ENCODE data around the gene DDR2. TPM values are rescaled to one million over a fixed set of nuclear protein-coding genes. Genes with fewer than 3 reads are reported as not detected.

Gene DDR2
- 34.0 and 55.4 TPM in 2 replicates for polyA plus RNA-seq (2012; rRNA removed)
- 33.4 and 38.8 TPM in 2 replicates for polyA plus RNA-seq (2012; cell fraction: cytosol; rRNA removed)
- polyA plus RNA-seq (2012; cell fraction: nucleus; rRNA removed) = 36.1 and 68.2 TPM in 2 replicates

DNA sequence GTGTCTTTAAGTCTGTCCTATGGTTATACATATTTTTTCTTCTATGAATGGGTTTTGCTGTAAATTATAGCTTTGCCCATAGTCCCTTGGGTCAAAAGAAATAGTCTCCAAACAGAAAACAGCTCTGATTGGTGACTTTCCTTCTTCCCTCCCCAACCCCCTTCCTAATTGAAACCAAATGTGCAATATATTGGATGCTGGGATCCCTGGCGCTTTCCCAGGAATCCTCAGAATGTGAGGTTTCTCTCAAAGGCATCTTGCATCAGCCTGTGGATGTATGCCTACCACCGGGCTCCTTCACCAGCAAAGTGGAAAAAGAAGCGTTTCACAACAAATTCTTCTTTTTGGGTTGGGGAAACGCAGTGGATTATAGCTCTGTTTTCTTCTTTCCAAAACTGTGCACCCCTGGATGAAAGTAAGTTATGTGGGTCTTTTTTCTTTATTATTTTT, at the start of gene DDR2:
Gene DDR2 (plus strand): TSS at position 248 of the 450 bp plus-strand sequence. CDS start 86,600 bp downstream, outside the sequence.
- H3K9me3 ChIP-seq = no peaks in the 10 kb centered on the region
- TF ChIP-seq JUND (IDR thresholded peaks at IDR 0.05) = peak; percentile 51
- TF ChIP-seq, protein P1, sequence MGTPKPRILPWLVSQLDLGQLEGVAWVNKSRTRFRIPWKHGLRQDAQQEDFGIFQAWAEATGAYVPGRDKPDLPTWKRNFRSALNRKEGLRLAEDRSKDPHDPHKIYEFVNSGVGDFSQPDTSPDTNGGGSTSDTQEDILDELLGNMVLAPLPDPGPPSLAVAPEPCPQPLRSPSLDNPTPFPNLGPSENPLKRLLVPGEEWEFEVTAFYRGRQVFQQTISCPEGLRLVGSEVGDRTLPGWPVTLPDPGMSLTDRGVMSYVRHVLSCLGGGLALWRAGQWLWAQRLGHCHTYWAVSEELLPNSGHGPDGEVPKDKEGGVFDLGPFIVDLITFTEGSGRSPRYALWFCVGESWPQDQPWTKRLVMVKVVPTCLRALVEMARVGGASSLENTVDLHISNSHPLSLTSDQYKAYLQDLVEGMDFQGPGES (IDR thresholded peaks at IDR 0.05; ENCODE audit: low read depth, low read length) = no peak; the same call in 1 of the 2 replicates
- TF ChIP-seq, protein P2, sequence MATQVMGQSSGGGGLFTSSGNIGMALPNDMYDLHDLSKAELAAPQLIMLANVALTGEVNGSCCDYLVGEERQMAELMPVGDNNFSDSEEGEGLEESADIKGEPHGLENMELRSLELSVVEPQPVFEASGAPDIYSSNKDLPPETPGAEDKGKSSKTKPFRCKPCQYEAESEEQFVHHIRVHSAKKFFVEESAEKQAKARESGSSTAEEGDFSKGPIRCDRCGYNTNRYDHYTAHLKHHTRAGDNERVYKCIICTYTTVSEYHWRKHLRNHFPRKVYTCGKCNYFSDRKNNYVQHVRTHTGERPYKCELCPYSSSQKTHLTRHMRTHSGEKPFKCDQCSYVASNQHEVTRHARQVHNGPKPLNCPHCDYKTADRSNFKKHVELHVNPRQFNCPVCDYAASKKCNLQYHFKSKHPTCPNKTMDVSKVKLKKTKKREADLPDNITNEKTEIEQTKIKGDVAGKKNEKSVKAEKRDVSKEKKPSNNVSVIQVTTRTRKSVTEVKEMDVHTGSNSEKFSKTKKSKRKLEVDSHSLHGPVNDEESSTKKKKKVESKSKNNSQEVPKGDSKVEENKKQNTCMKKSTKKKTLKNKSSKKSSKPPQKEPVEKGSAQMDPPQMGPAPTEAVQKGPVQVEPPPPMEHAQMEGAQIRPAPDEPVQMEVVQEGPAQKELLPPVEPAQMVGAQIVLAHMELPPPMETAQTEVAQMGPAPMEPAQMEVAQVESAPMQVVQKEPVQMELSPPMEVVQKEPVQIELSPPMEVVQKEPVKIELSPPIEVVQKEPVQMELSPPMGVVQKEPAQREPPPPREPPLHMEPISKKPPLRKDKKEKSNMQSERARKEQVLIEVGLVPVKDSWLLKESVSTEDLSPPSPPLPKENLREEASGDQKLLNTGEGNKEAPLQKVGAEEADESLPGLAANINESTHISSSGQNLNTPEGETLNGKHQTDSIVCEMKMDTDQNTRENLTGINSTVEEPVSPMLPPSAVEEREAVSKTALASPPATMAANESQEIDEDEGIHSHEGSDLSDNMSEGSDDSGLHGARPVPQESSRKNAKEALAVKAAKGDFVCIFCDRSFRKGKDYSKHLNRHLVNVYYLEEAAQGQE (IDR thresholded peaks at IDR 0.05; ENCODE audit: low read depth, low read length) = peak; percentile 77; the same call in 1 of the 2 replicates
- no peak for TF ChIP-seq FOXM1 (IDR thresholded peaks at IDR 0.05; ENCODE audit: low read depth)
- TF ChIP-seq MEF2A (IDR thresholded peaks at IDR 0.05; ENCODE audit: borderline replicate concordance, low read depth) = no peak; the same call in 1 of the 2 replicates
- no peak for TF ChIP-seq YY1 (IDR thresholded peaks at IDR 0.05; ENCODE audit: low read depth)
- TF ChIP-seq ELF1 (IDR thresholded peaks at IDR 0.05) = peak; percentile 9; the same call in 1 of the 2 replicates
- no peak for TF ChIP-seq EZH2phosphoT487 (IDR thresholded peaks at IDR 0.05; ENCODE audit: borderline replicate concordance, low read depth)
- TF ChIP-seq SIN3A (IDR thresholded peaks at IDR 0.05; ENCODE audit: borderline replicate concordance, low read depth, low read length) = peak; percentile 94
- TF ChIP-seq, protein P3, sequence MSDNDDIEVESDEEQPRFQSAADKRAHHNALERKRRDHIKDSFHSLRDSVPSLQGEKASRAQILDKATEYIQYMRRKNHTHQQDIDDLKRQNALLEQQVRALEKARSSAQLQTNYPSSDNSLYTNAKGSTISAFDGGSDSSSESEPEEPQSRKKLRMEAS (IDR thresholded peaks at IDR 0.05; ENCODE audit: low read depth) = peak; percentile 82
- peak; percentile 97 for TF ChIP-seq TAF1 (IDR thresholded peaks at IDR 0.05; ENCODE audit: borderline replicate concordance, low read depth, low read length)
- TF ChIP-seq TCF12 (IDR thresholded peaks at IDR 0.05) = peak; percentile 99
- peak; percentile 93 for TF ChIP-seq CHD2 (IDR thresholded peaks at IDR 0.05; ENCODE audit: low read length, partially characterized antibody)
- TF ChIP-seq, protein P4, sequence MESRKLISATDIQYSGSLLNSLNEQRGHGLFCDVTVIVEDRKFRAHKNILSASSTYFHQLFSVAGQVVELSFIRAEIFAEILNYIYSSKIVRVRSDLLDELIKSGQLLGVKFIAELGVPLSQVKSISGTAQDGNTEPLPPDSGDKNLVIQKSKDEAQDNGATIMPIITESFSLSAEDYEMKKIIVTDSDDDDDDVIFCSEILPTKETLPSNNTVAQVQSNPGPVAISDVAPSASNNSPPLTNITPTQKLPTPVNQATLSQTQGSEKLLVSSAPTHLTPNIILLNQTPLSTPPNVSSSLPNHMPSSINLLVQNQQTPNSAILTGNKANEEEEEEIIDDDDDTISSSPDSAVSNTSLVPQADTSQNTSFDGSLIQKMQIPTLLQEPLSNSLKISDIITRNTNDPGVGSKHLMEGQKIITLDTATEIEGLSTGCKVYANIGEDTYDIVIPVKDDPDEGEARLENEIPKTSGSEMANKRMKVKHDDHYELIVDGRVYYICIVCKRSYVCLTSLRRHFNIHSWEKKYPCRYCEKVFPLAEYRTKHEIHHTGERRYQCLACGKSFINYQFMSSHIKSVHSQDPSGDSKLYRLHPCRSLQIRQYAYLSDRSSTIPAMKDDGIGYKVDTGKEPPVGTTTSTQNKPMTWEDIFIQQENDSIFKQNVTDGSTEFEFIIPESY (IDR thresholded peaks at IDR 0.05; ENCODE audit: borderline replicate concordance, low read depth) = peak; percentile 44; the same call in 1 of the 2 replicates
- no peak for TF ChIP-seq RAD21 (IDR thresholded peaks at IDR 0.05; ENCODE audit: low read length)
- TF ChIP-seq NRF1 (IDR thresholded peaks at IDR 0.05; ENCODE audit: low read depth, low read length) = no peak
- TF ChIP-seq, protein P5, sequence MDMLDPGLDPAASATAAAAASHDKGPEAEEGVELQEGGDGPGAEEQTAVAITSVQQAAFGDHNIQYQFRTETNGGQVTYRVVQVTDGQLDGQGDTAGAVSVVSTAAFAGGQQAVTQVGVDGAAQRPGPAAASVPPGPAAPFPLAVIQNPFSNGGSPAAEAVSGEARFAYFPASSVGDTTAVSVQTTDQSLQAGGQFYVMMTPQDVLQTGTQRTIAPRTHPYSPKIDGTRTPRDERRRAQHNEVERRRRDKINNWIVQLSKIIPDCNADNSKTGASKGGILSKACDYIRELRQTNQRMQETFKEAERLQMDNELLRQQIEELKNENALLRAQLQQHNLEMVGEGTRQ (IDR thresholded peaks at IDR 0.05; ENCODE audit: borderline replicate concordance, low read depth, low read length) = no peak
- peak; percentile 87 for TF ChIP-seq TEAD4 (IDR thresholded peaks at IDR 0.05; ENCODE audit: borderline replicate concordance, insufficient read depth)
- TF ChIP-seq FOXJ3 (CRISPR knock-in tag; IDR thresholded peaks at IDR 0.05) = no peak
- TF ChIP-seq NFIC (IDR thresholded peaks at IDR 0.05; ENCODE audit: borderline replicate concordance) = peak; percentile 85
- no peak for TF ChIP-seq GATA2 (CRISPR knock-in tag; IDR thresholded peaks at IDR 0.05)
- peak; percentile 72; the same call in 1 of the 2 replicates for TF ChIP-seq RXRA (IDR thresholded peaks at IDR 0.05; ENCODE audit: borderline replicate concordance, low read depth)
- TF ChIP-seq POLR2AphosphoS5 (IDR thresholded peaks at IDR 0.05; ENCODE audit: low read depth, low read length) = peak; percentile 98
- TF ChIP-seq RCOR1 (IDR thresholded peaks at IDR 0.05; ENCODE audit: low read length) = peak; percentile 73
- TF ChIP-seq, protein P6, sequence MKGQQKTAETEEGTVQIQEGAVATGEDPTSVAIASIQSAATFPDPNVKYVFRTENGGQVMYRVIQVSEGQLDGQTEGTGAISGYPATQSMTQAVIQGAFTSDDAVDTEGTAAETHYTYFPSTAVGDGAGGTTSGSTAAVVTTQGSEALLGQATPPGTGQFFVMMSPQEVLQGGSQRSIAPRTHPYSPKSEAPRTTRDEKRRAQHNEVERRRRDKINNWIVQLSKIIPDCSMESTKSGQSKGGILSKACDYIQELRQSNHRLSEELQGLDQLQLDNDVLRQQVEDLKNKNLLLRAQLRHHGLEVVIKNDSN (IDR thresholded peaks at IDR 0.05; ENCODE audit: borderline replicate concordance, low read depth) = no peak
- TF ChIP-seq RFX5 (IDR thresholded peaks at IDR 0.05; ENCODE audit: low read length) = no peak

More for the DNA sequence above, at the start of gene DDR2:
- Histone ChIP-seq H3K27me3 (ENCODE audit: insufficient read depth) (no peaks in the 10 kb centered on the region), H3K79me2 (ENCODE audit: insufficient read depth) (peaks cover 49% of the 10 kb centered on the region), H3F3A (replicated peaks; ENCODE audit: insufficient read depth) (peaks cover 52% of the 10 kb centered on the region), H4K20me1 (ENCODE audit: insufficient read depth) (peaks cover 39% of the 10 kb centered on the region), H3K4me2 (peak within 1 kb of the TSS; percentile 95), H3K36me3 (replicated peaks in 1 of 2; ENCODE audit: control insufficient read depth in 1 of 2, insufficient read depth in 2 of 2, low read length in 1 of 2) (no peaks in the 10 kb centered on the region), H3K9me2 (no peaks in the 10 kb centered on the region), H3K4me1 (ENCODE audit: control insufficient read depth in 1 of 2, insufficient read depth in 2 of 2, low read depth in 1 of 2, low read length in 1 of 2) (peaks cover 45 to 50% of the 10 kb centered on the region in 2 experiments), H3K9ac (peak within 1 kb of the TSS; percentile 94), H3K4me3 (ENCODE audit: low read depth in 2 of 2, low read length in 1 of 2) (peak within 1 kb of the TSS; percentile 62 to 78), H3K27ac (ENCODE audit: low read depth in 2 of 2, low read length in 1 of 2) (peak within 1 kb of the TSS; percentile 99 to 100), H2AFZ (ENCODE audit: low read depth) (peak within 1 kb of the TSS; percentile 31)
- CTCF ChIA-PET = interaction anchor here (0.6 to 5.9 kb wide), 15 partner anchors 8 to 576 kb away, joined by 3 to 54 read pairs (median 4); no protein-coding TSS in a partner anchor
- peak; percentile 51 for DNase-seq
- 2% methylated on average over 4 of the region's 4 CpGs for WGBS (ENCODE audit: low lambda C conversion rate)
- POLR2A ChIA-PET = no interaction called here
